GM18505 (cell line): Measurements from ENCODE around the gene FOXN3.
A peak's percentile ranks its signal among the peaks of the same experiment; 100 is the strongest.

Experiments
- ATAC-seq: cut with Tn5 transposase; IDR thresholded peaks from one replicate; pipeline ENCODE4 v1.9.1; 2021; ENCODE audit not compliant: unreplicated experiment
- POLR2A ChIP-seq: IDR thresholded peaks from 4 replicates; pipeline ENCODE4 v1.6.1; 2011; ENCODE audit warnings: borderline replicate concordance; ENCODE audit not compliant: insufficient read depth, insufficient read length; ENCODE audit errors: extremely low read depth

The FOXN3 gene

DNA sequence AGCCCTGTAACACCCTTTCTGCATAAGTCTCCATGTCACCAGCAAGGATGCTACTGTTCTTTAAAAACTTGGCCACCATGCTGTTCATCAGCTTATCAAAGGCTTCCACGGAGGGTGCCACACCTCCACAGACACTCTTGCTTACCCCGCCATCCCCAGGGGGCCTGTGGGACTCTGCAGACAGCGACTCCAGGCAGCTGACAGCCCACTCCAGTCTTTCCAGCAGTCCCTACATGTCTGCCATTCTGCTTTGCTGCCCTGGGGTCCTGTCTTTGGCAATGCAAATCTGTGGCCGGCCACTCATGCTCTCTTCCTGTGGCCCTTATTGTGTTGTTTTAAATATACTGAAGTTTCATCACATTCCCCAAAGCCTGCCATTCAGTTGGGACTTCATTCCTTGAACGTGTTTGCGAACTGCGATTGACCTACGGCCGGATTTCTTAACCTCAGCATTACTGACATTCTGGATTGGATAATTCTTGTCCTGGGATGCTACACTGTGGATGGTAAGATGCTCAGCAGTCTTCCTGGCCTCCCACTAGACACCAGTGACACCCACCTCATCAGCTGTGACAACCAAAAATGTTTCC is 125.6 kb downstream of the FOXN3 start:
- ATAC-seq = no peak
- TF ChIP-seq POLR2A = no peak

- no peak for TF ChIP-seq POLR2A
- no peak for ATAC-seq
Observed at GRCh38 chr14:89290813-89291212, 126.2 kb downstream of the FOXN3 start.

DNA sequence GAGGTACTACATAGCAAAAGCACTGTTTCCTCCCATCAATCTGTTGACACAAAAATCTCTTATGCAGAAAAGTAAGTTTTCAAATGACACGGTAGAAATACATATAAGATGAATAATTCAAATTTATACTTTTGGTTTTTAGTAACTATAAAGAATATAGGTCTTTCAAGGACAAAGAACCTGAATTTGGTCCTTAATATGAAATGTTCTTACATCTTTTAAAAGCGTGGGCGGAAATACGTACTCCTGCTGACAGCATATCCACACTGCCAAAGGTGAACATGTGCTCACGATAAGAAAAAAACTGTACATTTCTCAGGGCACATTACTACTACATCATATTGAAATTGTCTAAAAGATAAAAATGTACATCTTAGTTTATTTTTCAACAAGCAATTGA is 127.6 kb downstream of the FOXN3 start:
- TF ChIP-seq POLR2A = no peak
- no peak for ATAC-seq

DNA sequence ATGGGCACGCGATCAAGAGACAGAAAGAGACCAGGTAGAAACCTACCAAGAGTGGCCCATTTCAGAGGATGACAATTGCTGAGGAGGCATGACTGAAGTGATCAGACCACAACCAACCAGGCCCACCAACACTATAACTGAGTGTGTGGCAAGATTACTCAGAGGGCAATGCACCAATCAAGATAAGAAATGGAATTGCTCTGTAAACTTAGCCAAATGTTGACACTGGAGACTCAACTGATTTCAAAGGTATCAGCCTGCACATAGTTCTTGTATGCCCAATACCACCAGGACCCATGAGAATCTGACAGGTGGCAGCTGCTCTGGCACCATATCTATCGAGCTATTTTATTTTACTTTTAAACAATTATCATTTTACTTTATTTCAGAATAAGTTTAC is 128.9 kb downstream of the FOXN3 start:
- TF ChIP-seq POLR2A = no peak
- no peak for ATAC-seq

DNA sequence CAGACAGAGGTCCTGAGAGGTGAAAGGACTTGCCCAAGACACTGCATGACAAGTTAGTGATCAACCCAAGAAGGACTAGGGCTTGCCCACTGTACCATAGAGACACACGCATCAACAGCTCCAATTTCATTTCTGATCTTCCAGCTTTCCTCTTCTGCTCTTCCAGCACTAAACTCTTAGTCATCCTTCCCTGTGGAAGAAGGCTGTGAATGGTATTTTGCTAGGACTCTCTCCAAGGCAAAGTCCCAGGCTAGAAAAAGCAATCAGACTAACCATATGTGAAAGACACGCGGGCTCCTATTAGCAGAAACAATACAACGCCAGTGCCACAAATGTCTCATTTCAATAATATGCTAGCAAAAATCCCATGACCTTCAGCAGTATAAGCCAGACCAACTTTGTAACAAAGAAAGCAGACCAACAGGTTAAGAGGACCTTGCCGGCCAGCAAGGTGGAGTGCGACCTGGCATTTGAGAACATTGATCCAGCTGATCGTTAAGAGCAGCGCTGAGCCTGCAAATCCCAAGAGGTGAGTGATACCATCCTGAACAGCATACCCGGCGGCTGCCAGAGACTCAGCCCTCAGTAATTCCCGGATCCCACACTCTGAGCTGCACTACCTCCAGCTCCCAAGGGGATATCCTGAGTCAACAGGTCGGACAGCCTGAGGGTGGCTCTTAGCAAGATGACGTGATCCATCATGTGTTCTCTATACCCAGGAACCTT is 132.5 kb downstream of the FOXN3 start:
- no peak for TF ChIP-seq POLR2A
- no peak for ATAC-seq

DNA sequence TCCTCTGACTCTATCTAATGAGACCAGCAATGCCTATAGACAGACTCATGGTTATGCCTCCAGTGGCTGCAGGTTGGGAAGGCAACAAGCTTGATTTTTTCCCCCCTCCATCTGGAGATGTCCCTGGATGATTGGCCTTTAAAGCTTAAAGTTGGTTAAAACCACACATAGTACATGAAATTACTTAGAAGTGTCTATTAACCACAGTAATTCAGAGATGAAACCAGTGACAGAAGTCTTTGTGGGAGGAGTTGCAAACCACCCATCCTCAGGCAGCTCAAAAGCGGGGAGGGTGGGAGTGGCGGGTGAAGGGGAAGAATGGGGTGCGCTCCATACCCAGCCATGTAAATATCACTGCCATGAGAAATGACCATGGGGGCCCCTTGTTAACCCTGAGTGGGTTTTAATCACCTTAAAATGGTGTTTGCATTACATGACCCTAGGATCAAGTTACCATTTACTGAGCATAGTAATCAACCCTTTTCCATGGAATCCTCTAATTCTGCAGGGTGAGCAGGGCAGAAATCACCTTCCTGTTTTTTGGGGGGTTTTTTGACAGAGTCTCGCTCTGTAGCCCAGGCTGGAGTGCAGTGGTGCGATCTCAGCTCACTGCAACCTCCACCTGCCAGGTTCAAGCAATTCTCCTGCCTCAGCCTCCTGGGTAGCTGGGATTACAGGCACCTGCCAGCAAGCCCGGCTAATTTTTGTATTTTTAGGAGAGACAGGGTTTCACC is 133.5 kb downstream of the FOXN3 start:
- ATAC-seq = no peak
- no peak for TF ChIP-seq POLR2A

DNA sequence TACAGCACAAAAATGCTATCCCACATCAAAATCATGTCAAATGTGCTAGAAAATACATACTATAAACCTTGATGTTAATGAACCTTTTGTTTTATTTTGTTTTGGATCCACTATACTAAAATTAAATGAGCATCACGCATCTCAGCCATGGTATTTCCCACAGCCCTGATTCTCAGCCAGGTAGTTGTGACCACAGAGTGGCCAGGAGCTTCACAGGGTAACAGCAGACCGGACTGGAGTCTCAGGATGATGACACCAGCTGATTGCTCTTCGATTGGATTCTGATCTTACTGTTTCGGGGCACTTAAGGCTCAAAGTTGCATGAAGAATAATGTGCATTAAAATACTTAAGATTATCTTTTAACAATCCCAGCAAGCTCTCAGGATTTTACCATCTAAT is 134.8 kb downstream of the FOXN3 start:
- ATAC-seq = no peak
- TF ChIP-seq POLR2A = no peak

GRCh38 chr14:89280600-89280999 is 136.4 kb downstream of the FOXN3 start:
- ATAC-seq = no peak
- TF ChIP-seq POLR2A = no peak

- ATAC-seq = no peak
- no peak for TF ChIP-seq POLR2A
Observed at GRCh38 chr14:89279649-89280232, 137.3 kb downstream of the FOXN3 start.

- no peak for ATAC-seq
- no peak for TF ChIP-seq POLR2A
Observed at GRCh38 chr14:89277203-89277602, 139.8 kb downstream of the FOXN3 start.

GRCh38 chr14:89276424-89276975 is 140.5 kb downstream of the FOXN3 start:
- ATAC-seq = peak; percentile 95
- peak; percentile 43 for TF ChIP-seq POLR2A

DNA sequence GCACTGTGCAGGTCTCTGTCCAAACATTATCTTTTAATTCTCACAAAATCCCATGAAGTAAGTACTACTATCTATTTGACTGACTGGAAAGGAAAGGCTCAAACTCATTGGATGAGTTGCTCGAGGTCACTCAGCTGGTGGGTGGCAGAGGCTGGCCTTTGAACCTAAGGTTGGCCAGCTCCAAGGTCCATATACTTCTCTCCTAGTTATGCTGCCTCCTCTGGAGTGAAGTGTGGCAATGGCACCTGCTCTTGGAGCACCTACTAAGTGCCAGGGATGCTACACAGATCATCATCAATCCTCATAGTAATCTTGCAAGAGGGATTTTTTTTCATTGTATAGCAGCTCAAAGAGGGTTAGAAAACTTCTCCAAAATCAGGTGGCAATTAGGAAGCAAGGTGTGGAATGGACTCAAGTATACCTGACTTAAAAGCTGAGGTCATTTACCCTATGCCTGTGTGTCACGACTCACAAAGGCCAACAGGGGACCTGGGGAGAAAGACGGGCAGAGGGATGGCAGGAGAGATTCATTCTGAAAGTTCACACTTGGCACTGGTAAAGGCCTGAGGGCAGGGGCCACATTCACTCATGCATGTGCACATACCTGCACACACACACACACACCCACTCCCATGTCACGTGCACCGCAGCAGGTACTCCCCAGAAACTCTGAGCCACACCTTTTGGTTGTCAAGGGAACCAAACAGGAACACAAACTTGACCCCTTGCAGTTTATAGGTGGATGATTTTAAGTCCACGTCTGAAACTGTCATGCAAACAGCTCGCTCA is 146.4 kb downstream of the FOXN3 start:
- peak; percentile 62 for ATAC-seq
- no peak for TF ChIP-seq POLR2A

DNA sequence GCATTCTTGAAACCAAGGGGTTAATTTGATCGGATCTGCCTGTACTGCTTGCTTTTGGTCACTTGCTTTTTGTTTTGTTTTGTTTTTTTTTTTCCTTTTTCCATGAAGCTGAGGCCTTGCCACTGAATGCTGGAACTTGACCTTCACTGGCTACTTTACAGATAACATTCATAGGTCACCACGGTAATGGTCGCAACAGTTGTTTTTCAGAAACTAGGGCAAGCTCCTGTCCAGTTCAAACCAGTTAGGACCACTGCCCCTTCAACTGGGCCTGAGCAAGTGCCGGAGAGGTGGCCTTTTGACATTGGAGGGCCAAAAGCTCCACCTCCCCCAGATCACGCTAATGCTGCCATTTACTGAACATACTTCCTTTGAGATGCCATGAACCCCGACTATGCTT is 147.6 kb downstream of the FOXN3 start:
- no peak for ATAC-seq
- no peak for TF ChIP-seq POLR2A
